Central memory CD8-positive, alpha-beta T cell (primary cell): ENCODE data around the gene DSG2.

Source experiments
- ATAC-seq: fragments of 150-1000 bp; cut with Tn5 transposase; replicated peaks from 2 replicates; pipeline ENCODE4 v1.10.0; 2022; ENCODE audit warnings: mild to moderate bottlenecking, moderate FRiP score, moderate number of reproducible peaks; ENCODE audit not compliant: poor library complexity, severe bottlenecking; ENCODE audit errors: extremely low read depth
- DNase-seq, 2 donors: peaks; one replicate each; pipeline ENCODE4 v3.0.0; 2021; ENCODE audit warnings: low spot score in 2 of 2
- H3K27ac Mint-ChIP-seq: one replicate; pipeline ENCODE4 v1.8.0; 2022; ENCODE audit warnings: low read depth, mild to moderate bottlenecking, moderate library complexity, mixed read lengths
- H3K27me3 Mint-ChIP-seq: one replicate; pipeline ENCODE4 v1.8.0; 2022; ENCODE audit warnings: mixed read lengths
- H3K36me3 Mint-ChIP-seq: one replicate; pipeline ENCODE4 v1.8.0; 2022; ENCODE audit warnings: mild to moderate bottlenecking, moderate library complexity, mixed read lengths; ENCODE audit not compliant: insufficient read depth
- H3K4me1 Mint-ChIP-seq: one replicate; pipeline ENCODE4 v1.8.0; 2022; ENCODE audit warnings: mixed read lengths
- H3K4me3 Mint-ChIP-seq: one replicate; pipeline ENCODE4 v1.8.0; 2022; ENCODE audit warnings: mild to moderate bottlenecking, moderate library complexity, mixed read lengths
- H3K9me3 Mint-ChIP-seq: one replicate; pipeline ENCODE4 v1.8.0; 2022; ENCODE audit warnings: mixed read lengths

The DSG2 gene

GRCh38 chr18:31546476-31546875, 48.5 kb downstream of the DSG2 start:
- no peaks in the 10 kb centered on the region for H3K36me3 Mint-ChIP-seq
- no peak overlapping the region for H3K27ac Mint-ChIP-seq
- DNase-seq (no peak), ATAC-seq (no peak)
- H3K9me3 Mint-ChIP-seq = no peaks in the 10 kb centered on the region
- no peaks in the 10 kb centered on the region for H3K4me1 Mint-ChIP-seq
- H3K4me3 Mint-ChIP-seq = no peak overlapping the region
- peaks cover 7% of the 10 kb centered on the region for H3K27me3 Mint-ChIP-seq

GRCh38 chr18:31548853-31549252, 50.9 kb downstream of the DSG2 start:
- Mint-ChIP-seq H3K27me3 (peaks cover 19% of the 10 kb centered on the region), H3K4me1 (no peaks in the 10 kb centered on the region), H3K36me3 (no peaks in the 10 kb centered on the region), H3K27ac (no peak overlapping the region), H3K4me3 (no peak overlapping the region), H3K9me3 (no peaks in the 10 kb centered on the region)
- DNase-seq (no peak), ATAC-seq (no peak)

- no peaks in the 10 kb centered on the region for H3K36me3 Mint-ChIP-seq
- no peak for DNase-seq
- no peak for ATAC-seq
- H3K9me3 Mint-ChIP-seq = no peaks in the 10 kb centered on the region
- no peaks in the 10 kb centered on the region for H3K4me1 Mint-ChIP-seq
- H3K4me3 Mint-ChIP-seq = no peak overlapping the region
- no peak overlapping the region for H3K27ac Mint-ChIP-seq
- peaks cover 25% of the 10 kb centered on the region for H3K27me3 Mint-ChIP-seq
Measured at GRCh38 chr18:31549416-31549815, 51.4 kb downstream of the DSG2 start.

- Mint-ChIP-seq H3K27ac (no peak overlapping the region), H3K36me3 (no peaks in the 10 kb centered on the region), H3K4me1 (no peaks in the 10 kb centered on the region), H3K9me3 (no peaks in the 10 kb centered on the region), H3K4me3 (no peak overlapping the region), H3K27me3 (peaks cover 48% of the 10 kb centered on the region)
- no peak for ATAC-seq
- DNase-seq = no peak
Measured at GRCh38 chr18:31551883-31552282, 53.9 kb downstream of the DSG2 start.

GRCh38 chr18:31553800-31554199, 55.8 kb downstream of the DSG2 start:
- Mint-ChIP-seq H3K9me3 (no peaks in the 10 kb centered on the region), H3K36me3 (no peaks in the 10 kb centered on the region), H3K27ac (no peak overlapping the region), H3K4me3 (no peak overlapping the region), H3K27me3 (peaks cover 54% of the 10 kb centered on the region), H3K4me1 (no peaks in the 10 kb centered on the region)
- DNase-seq (no peak), ATAC-seq (no peak)

GRCh38 chr18:31554776-31555175, 56.8 kb downstream of the DSG2 start:
- ATAC-seq (no peak), DNase-seq (no peak)
- Mint-ChIP-seq H3K4me3 (no peak overlapping the region), H3K27ac (no peak overlapping the region), H3K36me3 (no peaks in the 10 kb centered on the region), H3K9me3 (no peaks in the 10 kb centered on the region), H3K27me3 (peaks cover 54% of the 10 kb centered on the region), H3K4me1 (no peaks in the 10 kb centered on the region)

GRCh38 chr18:31555971-31556747, 58.2 kb downstream of the DSG2 start:
- H3K4me3 Mint-ChIP-seq = peak overlapping the region; percentile 12
- no peak for ATAC-seq
- H3K9me3 Mint-ChIP-seq = no peaks in the 10 kb centered on the region

GRCh38 chr18:31557446-31557845, 59.5 kb downstream of the DSG2 start:
- no peak overlapping the region for H3K27ac Mint-ChIP-seq
- no peaks in the 10 kb centered on the region for H3K9me3 Mint-ChIP-seq
- no peaks in the 10 kb centered on the region for H3K36me3 Mint-ChIP-seq
- H3K4me3 Mint-ChIP-seq = no peak overlapping the region
- H3K27me3 Mint-ChIP-seq = peaks cover 59% of the 10 kb centered on the region
- ATAC-seq (no peak), DNase-seq (no peak)
- H3K4me1 Mint-ChIP-seq = no peaks in the 10 kb centered on the region

More at GRCh38 chr18:31555971-31556747, 58.2 kb downstream of the DSG2 start:
- Mint-ChIP-seq H3K4me1 (no peaks in the 10 kb centered on the region), H3K36me3 (no peaks in the 10 kb centered on the region), H3K27ac (no peak overlapping the region), H3K27me3 (peaks cover 59% of the 10 kb centered on the region)
- DNase-seq = peak in 1 of 2 donors; percentile 38

GRCh38 chr18:31558567-31558966, 60.6 kb downstream of the DSG2 start:
- Mint-ChIP-seq H3K4me1 (no peaks in the 10 kb centered on the region), H3K4me3 (no peak overlapping the region)
- ATAC-seq = no peak

GRCh38 chr18:31562726-31563125, 64.7 kb downstream of the DSG2 start:
- H3K9me3 Mint-ChIP-seq = no peaks in the 10 kb centered on the region
- peaks cover 10% of the 10 kb centered on the region for H3K27me3 Mint-ChIP-seq
- H3K4me3 Mint-ChIP-seq = no peak overlapping the region
- H3K4me1 Mint-ChIP-seq = no peaks in the 10 kb centered on the region
- ATAC-seq = no peak
- no peak for DNase-seq
- H3K36me3 Mint-ChIP-seq = no peaks in the 10 kb centered on the region
- H3K27ac Mint-ChIP-seq = no peak overlapping the region

More at GRCh38 chr18:31558567-31558966, 60.6 kb downstream of the DSG2 start:
- Mint-ChIP-seq H3K36me3 (no peaks in the 10 kb centered on the region), H3K27ac (no peak overlapping the region), H3K9me3 (no peaks in the 10 kb centered on the region), H3K27me3 (peaks cover 48% of the 10 kb centered on the region)
- DNase-seq = no peak

- H3K36me3 Mint-ChIP-seq = no peaks in the 10 kb centered on the region
- no peak overlapping the region for H3K4me3 Mint-ChIP-seq
- ATAC-seq (no peak), DNase-seq (no peak)
- H3K9me3 Mint-ChIP-seq = no peaks in the 10 kb centered on the region
- H3K27ac Mint-ChIP-seq = no peak overlapping the region
- no peaks in the 10 kb centered on the region for H3K4me1 Mint-ChIP-seq
- H3K27me3 Mint-ChIP-seq = peaks cover 10% of the 10 kb centered on the region
Measured at GRCh38 chr18:31563778-31564177, 65.8 kb downstream of the DSG2 start.

GRCh38 chr18:31565345-31565744, 67.4 kb downstream of the DSG2 start:
- H3K4me3 Mint-ChIP-seq = no peak overlapping the region

GRCh38 chr18:31565782-31566512, 68.0 kb downstream of the DSG2 start:
- H3K9me3 Mint-ChIP-seq = no peaks in the 10 kb centered on the region
- no peak overlapping the region for H3K4me3 Mint-ChIP-seq
- no peak overlapping the region for H3K27ac Mint-ChIP-seq
- DNase-seq = no peak
- ATAC-seq = no peak
- H3K27me3 Mint-ChIP-seq = peaks cover 7% of the 10 kb centered on the region
- H3K36me3 Mint-ChIP-seq = no peaks in the 10 kb centered on the region
- H3K4me1 Mint-ChIP-seq = no peaks in the 10 kb centered on the region

More at GRCh38 chr18:31565345-31565744, 67.4 kb downstream of the DSG2 start:
- no peaks in the 10 kb centered on the region for H3K9me3 Mint-ChIP-seq
- H3K36me3 Mint-ChIP-seq = no peaks in the 10 kb centered on the region
- DNase-seq = no peak
- no peak for ATAC-seq
- no peak overlapping the region for H3K27ac Mint-ChIP-seq
- peaks cover 10% of the 10 kb centered on the region for H3K27me3 Mint-ChIP-seq
- no peaks in the 10 kb centered on the region for H3K4me1 Mint-ChIP-seq
